DMS53 treated with DMSO at 0.1 percent for 48 hours (cell line): Measurements from ENCODE around the gene FAM227A.
"Not testable (repeated sequence)": the region's sequence is repeated elsewhere in the genome, so short reads cannot be mapped to it uniquely, and the experiment has no call there.

Experiments used
- DNase-seq: peaks from one replicate; lab custom pipeline; 2025; ENCODE audit not compliant: unreplicated experiment; lab: John Stamatoyannopoulos, UW

FAM227A gene

DNA sequence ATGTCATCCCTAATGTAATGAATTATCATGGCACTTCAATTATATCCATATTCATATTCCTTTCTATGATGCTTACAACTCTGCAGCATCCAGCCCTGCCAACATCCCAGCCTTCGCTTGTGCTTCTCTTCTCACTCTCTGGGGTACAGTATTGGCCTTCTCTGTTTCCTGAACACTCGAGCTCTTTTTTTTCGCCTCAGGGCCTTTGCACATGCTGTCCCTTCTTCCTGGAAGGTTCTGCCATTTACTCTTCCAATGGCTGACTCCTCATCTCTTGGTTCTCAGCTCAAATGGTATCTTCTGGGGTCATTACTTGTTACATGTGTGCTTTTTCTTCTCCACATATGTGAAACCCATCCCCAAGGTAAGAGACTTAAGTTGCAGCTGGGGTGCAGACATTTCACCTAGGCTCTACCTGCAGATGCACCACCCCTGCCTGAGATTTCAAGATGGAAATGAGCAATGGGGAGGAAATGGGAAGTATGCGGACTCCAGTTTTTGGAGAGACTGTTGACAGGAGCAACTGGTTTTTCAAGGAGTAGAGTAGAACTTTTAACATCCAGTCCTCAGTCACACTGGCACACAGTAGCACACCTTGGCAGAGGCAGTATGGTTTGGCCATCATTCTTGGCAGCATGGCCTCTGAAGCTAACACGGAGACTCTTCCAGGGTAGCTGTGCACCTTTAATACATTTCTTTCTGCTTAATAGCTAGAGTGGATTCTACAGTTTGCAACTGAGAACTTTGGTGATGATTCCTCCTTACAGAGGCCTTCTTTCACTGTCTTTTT, 43.8 kb downstream of the FAM227A start:
- no peak for DNase-seq

DNA sequence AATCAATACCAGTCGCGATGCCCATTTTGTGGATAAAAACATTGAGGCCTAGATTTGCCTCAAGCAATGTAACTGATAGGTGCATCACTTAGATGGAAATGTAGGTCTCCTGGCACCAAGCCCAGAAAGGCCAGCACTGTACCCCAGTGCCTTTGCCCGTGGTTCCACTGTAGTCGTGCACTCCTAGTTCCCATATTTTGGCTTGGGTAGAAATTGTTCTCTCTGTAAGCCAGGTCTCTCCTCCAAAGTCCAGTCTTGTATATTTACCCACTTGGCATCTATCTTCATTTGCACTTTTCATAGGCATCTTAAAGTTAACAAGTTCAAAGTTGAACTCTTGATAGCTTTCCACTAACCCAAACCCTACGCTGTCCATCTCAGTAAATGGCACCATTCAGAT, 44.6 kb downstream of the FAM227A start:
- DNase-seq, result no peak

DNA sequence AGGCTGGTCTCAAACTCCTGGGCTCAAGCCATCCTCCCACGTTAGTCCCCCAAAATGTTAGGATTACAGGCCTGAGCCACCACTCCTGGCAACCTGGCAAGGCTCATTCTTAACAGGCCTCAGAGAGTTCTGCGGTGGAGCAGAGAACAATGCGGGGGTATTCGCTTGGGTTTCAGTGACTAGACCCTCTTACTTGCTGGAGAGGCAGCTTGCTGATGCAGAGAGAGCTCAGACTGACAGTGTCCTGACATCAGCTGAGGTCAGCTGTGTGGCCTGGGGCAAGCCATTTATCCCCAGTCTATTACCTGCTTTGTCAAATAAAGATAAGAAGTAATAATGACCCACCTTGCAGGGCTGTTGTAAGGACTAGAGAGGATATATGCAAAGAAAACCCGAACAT, 46.0 kb downstream of the FAM227A start:
- no peak for DNase-seq

GRCh38 chr22:38608992-38609750, 47.0 kb downstream of the FAM227A start:
- DNase-seq, result no peak

- DNase-seq, result peak; percentile 27
Observed at GRCh38 chr22:38607680-38608079, 48.5 kb downstream of the FAM227A start.

- DNase-seq, result no peak
Observed at GRCh38 chr22:38602166-38602565, 54.0 kb downstream of the FAM227A start.

- no peak for DNase-seq
Observed at GRCh38 chr22:38601221-38601764, 54.9 kb downstream of the FAM227A start.

- DNase-seq, result no peak
Observed at GRCh38 chr22:38599466-38599865, 56.7 kb downstream of the FAM227A start.

DNA sequence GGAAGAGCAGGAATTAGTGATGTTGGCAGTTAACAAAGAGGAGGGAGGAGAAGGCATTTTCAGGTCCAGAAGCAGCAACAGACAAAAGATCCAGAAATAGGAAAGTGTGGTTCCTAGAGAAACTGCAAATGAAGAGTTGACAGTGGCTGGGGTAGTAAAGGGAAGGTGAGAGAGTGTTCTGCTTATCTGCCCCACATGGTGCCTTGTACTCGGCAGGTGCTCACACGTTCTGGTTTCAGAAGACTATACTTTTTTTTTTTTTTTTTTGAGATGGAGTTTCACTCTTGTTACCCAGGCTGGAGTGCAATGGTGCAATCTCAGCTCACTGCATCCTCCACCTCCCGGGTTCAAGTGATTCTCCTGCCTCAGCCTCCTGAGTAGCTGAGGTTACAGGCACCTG, 73.3 kb downstream of the FAM227A start:
- DNase-seq, result not testable (repeated sequence)

DNA sequence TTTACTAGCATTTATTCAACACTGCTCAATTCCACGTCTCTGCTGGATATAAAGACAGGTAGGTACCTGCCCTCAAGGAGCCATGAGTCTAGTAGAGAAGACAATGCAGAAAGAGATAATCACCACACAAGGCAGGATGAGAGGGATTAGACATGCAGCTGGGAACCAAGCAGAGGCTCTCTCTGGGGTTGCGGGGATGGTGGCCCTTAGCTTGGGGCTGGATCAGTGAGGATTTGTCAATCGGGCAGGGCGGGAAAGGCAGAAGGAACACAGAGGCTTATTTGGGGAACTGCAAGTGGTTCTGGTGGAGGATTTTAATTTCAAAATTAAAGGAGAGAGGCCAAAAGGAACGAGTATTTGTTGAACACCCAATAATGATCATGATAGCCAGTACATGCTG, 77.7 kb downstream of the FAM227A start:
- DNase-seq, result no peak

- DNase-seq, result peak; percentile 49
Observed at GRCh38 chr22:38572065-38572464, 84.1 kb downstream of the FAM227A start.

DNA sequence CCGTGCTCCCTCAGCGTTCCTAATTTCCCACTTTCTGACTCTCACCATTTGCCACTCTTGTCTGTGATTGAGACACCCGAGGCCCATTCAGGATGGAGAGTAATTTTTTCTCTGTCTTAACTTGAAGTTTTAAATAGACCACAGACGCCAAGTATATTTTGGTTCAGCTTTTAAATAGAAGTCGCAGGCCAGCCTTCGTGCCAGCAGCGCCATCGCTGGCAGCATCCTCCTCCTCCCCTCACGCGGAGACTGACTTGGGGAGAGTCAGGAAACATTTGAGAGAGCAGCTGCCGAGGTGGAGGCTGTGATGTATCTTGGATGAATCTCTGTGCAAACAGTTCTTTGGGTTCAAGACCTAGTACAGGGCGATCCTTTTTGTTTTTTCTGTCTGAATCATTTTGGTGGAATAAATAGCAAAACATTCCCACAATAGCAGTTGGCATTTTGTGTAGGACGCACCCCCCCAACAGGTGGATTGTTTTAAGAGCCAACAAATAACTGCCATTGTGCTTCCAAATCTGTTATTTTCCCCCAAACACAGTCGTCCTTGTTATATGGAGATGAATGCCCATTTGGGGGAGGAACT, 85.3 kb downstream of the FAM227A start:
- DNase-seq, result no peak

DNA sequence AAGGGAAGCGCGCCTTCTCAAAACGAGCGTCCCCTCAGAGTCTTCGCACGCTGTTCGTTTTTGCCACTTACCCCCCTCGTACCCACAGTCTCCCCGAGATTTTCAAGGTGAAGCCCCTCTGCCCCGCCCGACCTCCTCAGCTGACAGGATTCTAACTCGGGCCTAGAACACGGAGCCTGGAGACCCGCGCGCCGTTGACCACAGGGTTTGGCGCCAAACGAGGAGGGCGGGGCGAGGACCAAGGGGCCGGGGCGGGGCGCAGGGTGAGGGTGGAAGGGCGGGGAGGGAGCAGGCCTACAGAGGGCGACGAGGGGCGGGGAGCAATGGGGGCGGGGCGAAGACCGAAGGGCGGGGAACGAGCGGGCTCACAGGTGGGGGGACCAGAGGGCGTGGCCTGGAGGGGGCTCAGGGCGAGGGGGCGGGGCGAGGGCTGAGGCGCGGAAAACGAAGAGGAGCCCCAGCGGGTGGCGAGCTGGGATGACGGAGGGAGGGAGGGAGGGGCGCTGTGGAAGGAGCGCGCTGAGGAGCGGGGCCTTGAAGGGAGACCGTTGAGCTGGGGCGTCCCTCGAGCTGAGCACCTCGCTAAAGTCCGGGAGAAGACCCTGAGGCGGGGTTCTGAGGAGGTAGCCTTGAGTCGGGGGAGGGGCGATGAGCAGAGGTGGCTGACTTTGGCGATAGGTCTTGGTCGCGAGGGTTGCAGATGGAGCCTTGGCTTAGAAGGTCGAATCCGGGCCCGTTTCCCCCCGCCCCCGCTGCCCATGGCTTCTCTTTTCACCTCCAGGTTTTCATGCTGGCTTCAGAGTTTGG, 86.0 kb downstream of the FAM227A start, which contains the start of gene DMC1:
Gene DMC1, minus strand, starts transcription at position 212 of the 807 bp plus-strand sequence. CDS start 1,927 bp downstream, outside the sequence.
- peak; percentile 58 for DNase-seq

DNA sequence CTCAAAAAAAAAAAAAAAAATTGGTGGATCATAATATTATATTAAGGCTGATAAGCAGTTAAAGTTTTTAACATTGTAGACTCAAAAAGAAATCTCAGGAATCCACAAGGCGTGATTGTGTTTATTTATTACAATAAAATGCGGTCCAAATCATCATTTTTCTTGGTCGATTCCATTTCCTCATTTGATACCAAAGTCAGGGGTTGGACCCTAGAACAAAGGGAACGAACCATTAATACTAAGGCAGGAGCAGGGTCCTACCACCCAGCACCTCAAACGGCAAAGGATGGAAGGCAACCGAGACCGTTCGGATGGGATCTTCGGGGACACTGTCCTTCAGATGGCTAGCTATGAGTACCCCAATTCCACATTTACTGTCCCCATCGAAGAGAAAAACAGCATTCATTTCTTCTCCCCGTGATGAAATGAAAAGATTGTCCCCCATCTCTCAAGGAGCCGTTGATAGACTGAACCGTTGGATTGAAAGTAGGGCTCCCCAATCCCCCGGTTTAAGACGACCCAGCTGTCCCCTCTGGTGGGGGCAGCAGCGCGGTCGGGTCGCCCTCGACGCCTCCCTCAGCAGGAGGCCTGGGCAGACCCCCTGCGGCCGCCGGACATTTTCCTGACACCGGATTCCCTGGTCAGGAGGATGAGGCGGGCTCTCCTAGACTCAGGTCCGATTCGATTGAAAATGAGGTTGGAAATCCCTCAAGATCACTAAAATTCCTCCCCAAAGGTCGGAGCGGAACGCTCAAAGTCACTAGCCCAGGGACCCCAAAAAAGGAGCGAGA, 86.8 kb downstream of the FAM227A start:
- DNase-seq, result no peak

DNA sequence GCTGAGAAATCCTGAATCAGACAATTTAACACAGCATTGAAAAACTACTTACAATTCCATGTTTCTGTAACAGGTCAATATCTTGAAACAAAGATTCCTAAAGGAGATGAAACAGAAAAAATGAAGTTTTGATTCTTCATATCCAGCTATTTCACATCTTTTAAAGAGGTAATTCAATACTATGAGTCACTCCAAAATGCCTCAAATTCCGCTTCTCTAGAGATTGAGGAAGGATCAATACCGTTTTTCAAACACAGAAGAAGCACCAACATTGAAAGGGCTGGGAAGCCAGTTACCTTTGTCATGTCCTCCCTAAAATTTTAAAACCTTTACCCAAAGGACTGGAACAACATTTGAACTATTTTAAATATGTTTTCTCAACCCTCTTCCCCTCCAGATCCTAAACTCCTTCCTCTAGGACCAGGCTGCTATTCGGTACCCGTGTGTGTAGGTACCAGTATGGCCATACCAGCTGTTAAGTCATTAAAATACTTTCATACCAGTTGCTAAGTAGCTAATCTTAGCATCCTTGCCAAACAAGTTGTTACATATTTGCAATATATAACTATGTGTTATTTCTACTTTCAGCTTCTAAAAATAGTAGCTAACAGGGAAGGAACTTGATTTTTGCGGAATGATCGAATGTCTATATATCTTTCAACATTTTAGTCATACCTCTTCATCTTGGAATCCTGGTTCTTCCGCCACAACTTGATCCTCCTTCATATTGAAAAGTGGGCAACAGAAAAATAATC, 88.5 kb downstream of the FAM227A start:
- DNase-seq, result no peak

GRCh38 chr22:38566726-38567504, 89.3 kb downstream of the FAM227A start:
- no peak for DNase-seq

GRCh38 chr22:38565441-38565840, 90.8 kb downstream of the FAM227A start:
- DNase-seq, result no peak

GRCh38 chr22:38564669-38565068, 91.5 kb downstream of the FAM227A start:
- no peak for DNase-seq
